GF-D8 (cell line): ENCODE measurements around the gene IFI30.

ENCODE experiments used
- DNase-seq: peaks from one replicate; lab custom pipeline; 2025; lab: John Stamatoyannopoulos, UW

IFI30 gene

DNA sequence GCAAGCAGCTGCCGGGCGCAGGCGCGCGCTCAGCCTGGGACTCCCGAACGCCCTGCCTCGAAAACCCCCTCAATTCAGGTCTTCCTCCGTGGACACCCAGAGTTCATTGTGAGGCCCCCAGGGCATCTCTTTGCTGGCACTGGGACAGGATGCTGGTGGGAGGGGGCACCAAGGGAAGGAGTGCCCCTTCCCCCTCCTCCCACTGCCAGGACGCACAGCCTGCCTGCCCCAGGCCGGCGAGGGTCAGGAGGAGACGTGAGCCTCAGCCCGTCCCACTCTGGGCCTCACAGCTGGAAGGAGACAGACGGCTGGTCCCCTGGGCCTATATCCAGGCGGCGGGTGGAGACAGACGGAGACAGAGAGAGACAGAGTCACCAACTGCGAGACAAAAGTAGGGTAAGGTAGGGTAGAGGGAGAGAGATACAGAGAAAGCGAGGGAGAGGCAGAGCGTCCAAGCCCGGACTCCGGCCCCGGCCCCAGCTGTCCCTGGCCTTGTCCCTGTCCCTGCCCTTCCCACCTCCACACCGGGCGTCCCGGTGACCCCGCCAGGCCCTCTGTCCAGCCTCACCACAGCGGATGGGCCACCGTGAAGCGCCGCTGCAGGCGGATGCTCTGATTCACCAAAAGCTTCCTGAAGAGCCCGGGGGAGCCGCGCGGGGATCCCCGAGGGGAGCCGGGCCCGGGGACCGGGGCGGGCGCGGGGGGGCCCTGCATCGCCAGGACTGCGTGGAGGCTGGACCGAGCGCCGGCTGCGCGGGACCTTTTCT is 52.3 kb downstream of the IFI30 start, which contains the start of gene PDE4C:
PDE4C (minus strand) TSS at position 737 of the 767 bp plus-strand sequence; CDS start at position 714, 23 bp downstream.
- no peak for DNase-seq

DNA sequence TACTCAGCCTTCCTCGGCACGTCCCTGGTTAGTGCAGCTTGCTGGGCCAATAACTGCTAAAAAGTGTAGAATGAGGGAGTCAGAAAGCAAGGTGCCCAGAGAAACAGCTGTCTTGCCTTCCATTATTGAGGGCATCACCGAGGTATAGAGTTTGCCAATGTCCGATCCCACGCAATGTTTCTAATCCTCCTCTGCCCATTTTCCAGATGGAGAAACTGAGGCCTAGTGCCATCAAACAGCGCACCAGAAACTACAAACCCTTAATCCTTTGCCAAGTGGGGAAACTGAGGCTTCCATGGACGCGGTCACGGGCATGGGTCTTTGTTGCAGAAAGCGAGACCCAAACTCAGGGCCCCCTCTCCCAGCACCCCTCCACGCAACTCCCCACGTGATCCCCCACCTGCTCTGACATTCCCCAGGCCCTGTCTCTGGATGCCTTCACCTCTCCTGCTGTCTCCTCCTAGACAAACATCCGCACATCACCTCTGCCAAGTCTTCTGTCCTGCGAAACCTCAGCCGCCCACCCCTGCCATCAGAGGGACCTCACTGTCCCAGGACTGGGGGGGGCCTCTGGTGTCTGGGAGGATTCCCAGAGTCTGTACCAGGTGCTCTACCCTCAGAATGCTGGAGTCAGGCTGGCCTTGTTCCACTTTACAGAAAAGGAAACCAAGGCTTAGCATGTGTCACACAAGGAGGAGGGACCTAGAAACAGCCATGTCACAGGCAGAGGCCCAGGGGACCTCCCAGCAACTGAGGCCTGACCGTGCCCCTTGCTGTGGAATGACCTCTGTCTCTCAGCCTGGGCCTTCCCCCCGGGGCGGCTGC is 53.6 kb downstream of the IFI30 start:
- DNase-seq: no peak
